ENCODE measurements around the gene BNC2. TPM values are rescaled to one million over a fixed set of nuclear protein-coding genes. Genes with fewer than 3 reads are reported as not detected.

Gene BNC2
- total RNA-seq, 2 experiments from 2014 or later = not detected

GRCh38 chr9:16361939-16362338 is 508.5 kb downstream of the BNC2 start:
- POLR2A ChIA-PET = interaction anchor here (1.0 kb wide), 1 partner anchor 46 kb away, joined by 3 read pairs; no protein-coding TSS in a partner anchor
- H3K27ac ChIP-seq (ENCODE audit: low read depth, low read length, poor library complexity, severe bottlenecking) = no peak overlapping the region
- CTCF ChIA-PET (ENCODE audit: unreplicated experiment) = no interaction called here

GRCh38 chr9:16361118-16361517 is 509.4 kb downstream of the BNC2 start:
- no peaks in the 10 kb centered on the region for H4K20me1 ChIP-seq (ENCODE audit: insufficient read depth, low read length)
- POLR2A ChIA-PET = interaction anchor here (0.6 to 1.2 kb wide), 4 partner anchors 15 to 337 kb away, joined by 3 read pairs; no protein-coding TSS in a partner anchor
- no peak for DNase-seq (ENCODE audit: low spot score)
- no peaks in the 10 kb centered on the region for H3K9me2 ChIP-seq (ENCODE audit: insufficient read depth, low read length)
- CTCF ChIA-PET (ENCODE audit: unreplicated experiment) = no interaction called here
- no peak overlapping the region for H3K4me3 ChIP-seq (ENCODE audit: low read depth, low read length, poor library complexity, severe bottlenecking)
- no peak overlapping the region for H3K27ac ChIP-seq (ENCODE audit: low read depth, low read length, poor library complexity, severe bottlenecking)
- no peaks in the 10 kb centered on the region for H3K4me1 ChIP-seq (ENCODE audit: insufficient read depth, low read length, poor library complexity, severe bottlenecking)
- TF ChIP-seq CTCF (conservative IDR thresholded peaks at IDR 0.05; ENCODE audit: low read length) (no peak), EZH2phosphoT487 (IDR thresholded peaks at IDR 0.05; ENCODE audit: borderline replicate concordance, low read depth, low read length) (no peak)
- H3K36me3 ChIP-seq (ENCODE audit: insufficient read depth, low read length) = no peaks in the 10 kb centered on the region
- intact Hi-C loops (cut with micrococcal nuclease; ENCODE audit: unreplicated experiment) = no loop called here
- BruUV-seq (replicated peaks) = no TSS peak
- no peak overlapping the region for H3K4me2 ChIP-seq (ENCODE audit: low read length)
- H3K79me2 ChIP-seq (ENCODE audit: insufficient read depth, low read depth, low read length) = no peaks in the 10 kb centered on the region
- no peaks in the 10 kb centered on the region for H3K9me3 ChIP-seq (ENCODE audit: low read length)
- no peak overlapping the region for H2AFZ ChIP-seq (ENCODE audit: low read length)

More at GRCh38 chr9:16361939-16362338, 508.5 kb downstream of the BNC2 start:
- no peak overlapping the region for H3K4me3 ChIP-seq (ENCODE audit: low read depth, low read length, poor library complexity, severe bottlenecking)
- intact Hi-C loops (cut with micrococcal nuclease; ENCODE audit: unreplicated experiment) = no loop called here
- H3K4me2 ChIP-seq (ENCODE audit: low read length) = no peak overlapping the region
- H3K9me3 ChIP-seq (ENCODE audit: low read length) = no peaks in the 10 kb centered on the region
- H3K9me2 ChIP-seq (ENCODE audit: insufficient read depth, low read length) = no peaks in the 10 kb centered on the region
- no peaks in the 10 kb centered on the region for H3K4me1 ChIP-seq (ENCODE audit: insufficient read depth, low read length, poor library complexity, severe bottlenecking)
- BruUV-seq (replicated peaks) = no TSS peak
- no peaks in the 10 kb centered on the region for H3K79me2 ChIP-seq (ENCODE audit: insufficient read depth, low read depth, low read length)
- H3K36me3 ChIP-seq (ENCODE audit: insufficient read depth, low read length) = no peaks in the 10 kb centered on the region
- H2AFZ ChIP-seq (ENCODE audit: low read length) = no peak overlapping the region
- no peaks in the 10 kb centered on the region for H4K20me1 ChIP-seq (ENCODE audit: insufficient read depth, low read length)
- TF ChIP-seq EZH2phosphoT487 (IDR thresholded peaks at IDR 0.05; ENCODE audit: borderline replicate concordance, low read depth, low read length) (no peak), CTCF (conservative IDR thresholded peaks at IDR 0.05; ENCODE audit: low read length) (no peak)
- DNase-seq (ENCODE audit: low spot score) = no peak

- Histone ChIP-seq H3K9me3 (ENCODE audit: low read length) (no peaks in the 10 kb centered on the region), H3K4me1 (ENCODE audit: insufficient read depth, low read length, poor library complexity, severe bottlenecking) (no peaks in the 10 kb centered on the region), H2AFZ (ENCODE audit: low read length) (no peak overlapping the region), H4K20me1 (ENCODE audit: insufficient read depth, low read length) (no peaks in the 10 kb centered on the region), H3K79me2 (ENCODE audit: insufficient read depth, low read depth, low read length) (no peaks in the 10 kb centered on the region), H3K9me2 (ENCODE audit: insufficient read depth, low read length) (no peaks in the 10 kb centered on the region), H3K36me3 (ENCODE audit: insufficient read depth, low read length) (no peaks in the 10 kb centered on the region), H3K27ac (ENCODE audit: low read depth, low read length, poor library complexity, severe bottlenecking) (no peak overlapping the region), H3K4me3 (ENCODE audit: low read depth, low read length, poor library complexity, severe bottlenecking) (no peak overlapping the region), H3K4me2 (ENCODE audit: low read length) (no peak overlapping the region)
- intact Hi-C loops (cut with micrococcal nuclease; ENCODE audit: unreplicated experiment) = no loop called here
- TF ChIP-seq EZH2phosphoT487 (IDR thresholded peaks at IDR 0.05; ENCODE audit: borderline replicate concordance, low read depth, low read length) = no peak
- no peak for TF ChIP-seq CTCF (conservative IDR thresholded peaks at IDR 0.05; ENCODE audit: low read length)
- ChIA-PET POLR2A (interaction anchor here (1.2 kb wide), 1 partner anchor 14 kb away, joined by 3 read pairs; no protein-coding TSS in a partner anchor), CTCF (ENCODE audit: unreplicated experiment) (no interaction called here)
- DNase-seq (ENCODE audit: low spot score) = no peak
- BruUV-seq (replicated peaks) = no TSS peak
Measured at GRCh38 chr9:16360247-16360646, 510.2 kb downstream of the BNC2 start.

Small RNAs within 50 kb of the gene (small RNA-seq; reads per million reads assigned to genes)
- not detected for gene LSM1P1

Measured in OCI-LY7 (cell line).